ENCODE measurements around the gene PSD2. TPM values are rescaled to one million over a fixed set of nuclear protein-coding genes. Genes with fewer than 3 reads are reported as not detected.

Gene PSD2
- total RNA-seq, 1 experiment from 2014 or later: 0.12 TPM

DNA sequence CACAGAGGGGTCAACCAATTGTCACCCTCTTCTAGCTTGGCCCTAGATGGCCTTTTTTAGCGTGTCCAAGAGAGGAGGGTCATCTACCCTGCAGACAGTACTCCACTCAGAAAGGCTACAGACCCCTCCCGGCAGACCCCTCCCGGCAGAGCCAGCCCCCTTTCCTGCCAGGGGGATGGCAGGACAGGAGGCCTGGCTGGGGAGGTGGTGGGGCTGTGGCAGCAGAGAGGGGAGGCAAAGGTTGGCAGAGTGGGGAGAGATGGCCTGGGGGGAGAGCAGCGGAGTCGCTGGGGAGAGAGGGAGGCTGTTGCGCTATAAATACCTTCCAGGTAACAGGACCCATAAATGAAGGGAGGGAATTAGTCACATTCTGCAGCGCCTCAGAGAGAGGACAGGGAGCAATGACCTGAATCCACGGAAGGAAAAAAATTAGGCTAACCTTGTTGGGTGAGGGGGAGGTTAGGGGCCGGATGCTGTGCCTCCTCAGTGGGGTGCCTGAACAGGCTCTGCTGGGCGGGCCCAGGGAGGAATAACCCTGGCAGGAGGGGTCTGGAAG lies 32.9 kb upstream of the PSD2 start:
- no peak for DNase-seq (ENCODE audit: extremely low read depth, low read depth)

- DNase-seq (ENCODE audit: extremely low read depth, low read depth): no peak
These were observed 32.2 kb upstream of the PSD2 start for GRCh38 chr5:139763280-139763929.

DNA sequence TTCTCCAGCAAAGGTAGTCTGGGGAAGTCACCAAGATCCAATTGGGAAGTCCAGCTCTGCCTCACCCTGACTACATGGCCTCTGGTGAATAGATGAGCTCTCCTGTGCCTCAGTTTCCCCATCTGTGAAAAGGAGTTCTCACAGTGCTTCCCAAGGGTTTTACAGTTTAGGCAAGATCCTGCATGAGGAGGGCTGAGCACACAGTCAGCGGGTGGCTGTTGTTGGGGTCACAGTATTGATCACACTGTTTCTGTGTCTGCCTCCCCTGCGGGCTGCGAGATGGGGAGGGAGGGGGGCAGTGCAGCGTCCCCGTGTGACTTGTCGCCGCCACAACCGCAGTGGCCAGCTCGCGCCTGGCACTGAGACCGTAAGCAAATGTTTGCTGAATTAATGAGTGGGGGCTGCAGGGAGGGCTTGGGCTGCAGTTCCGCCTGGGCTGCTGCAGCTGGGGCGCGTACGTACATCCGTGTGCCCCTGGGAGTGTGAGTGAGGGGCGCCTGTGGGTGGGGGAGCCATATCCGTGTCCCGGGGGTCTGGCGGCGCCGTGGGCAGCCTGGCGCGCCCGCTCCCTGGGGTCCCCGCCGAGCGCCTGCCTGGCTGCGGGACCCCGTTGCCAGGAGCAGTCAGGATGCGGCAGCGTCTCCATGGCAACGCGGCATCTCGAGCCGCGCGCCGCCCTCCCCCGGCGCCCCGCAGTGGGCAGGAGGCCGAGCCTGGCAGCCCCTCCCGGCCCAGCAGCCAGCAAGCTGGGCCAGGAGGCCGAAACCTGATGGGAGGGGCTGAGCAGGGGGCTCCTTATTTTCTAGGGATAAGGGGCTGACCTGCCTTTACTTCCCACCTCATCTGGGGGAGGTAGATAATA lies 31.4 kb upstream of the PSD2 start:
- DNase-seq (ENCODE audit: extremely low read depth, low read depth): no peak

DNA sequence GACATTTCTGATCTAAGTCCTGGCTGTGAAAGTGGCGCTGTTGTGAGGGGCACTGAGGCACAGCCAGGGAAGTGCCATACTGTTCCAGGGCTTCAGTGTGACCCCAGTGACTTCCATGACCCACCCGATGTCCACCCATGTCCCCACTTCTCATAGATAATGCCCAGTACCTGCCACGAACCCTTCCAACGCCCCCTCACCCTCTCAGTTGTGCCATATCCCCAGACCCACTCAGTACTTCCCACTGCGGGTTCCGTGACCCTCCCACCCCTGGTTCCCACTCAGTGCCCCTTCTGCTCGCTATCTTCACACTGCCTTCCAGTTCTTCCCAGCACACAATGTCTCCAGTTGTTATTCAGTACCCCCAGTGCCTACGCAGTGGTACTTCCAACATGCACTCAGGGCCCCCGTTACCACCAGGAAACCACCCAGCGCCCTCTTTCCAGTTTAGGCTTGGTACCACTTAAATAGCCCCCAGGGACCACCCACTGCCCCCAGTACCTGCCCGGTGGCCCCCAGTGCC lies 30.7 kb upstream of the PSD2 start:
- no peak for DNase-seq (ENCODE audit: extremely low read depth, low read depth)

- peak; percentile 69 for DNase-seq (ENCODE audit: extremely low read depth, low read depth)
These were observed 30.0 kb upstream of the PSD2 start for GRCh38 chr5:139765409-139766217.

- DNase-seq (ENCODE audit: extremely low read depth, low read depth): no peak
These were observed 27.6 kb upstream of the PSD2 start for GRCh38 chr5:139767960-139768359.

- no peak for DNase-seq (ENCODE audit: extremely low read depth, low read depth)
These were observed 26.7 kb upstream of the PSD2 start for GRCh38 chr5:139768807-139769465.

DNA sequence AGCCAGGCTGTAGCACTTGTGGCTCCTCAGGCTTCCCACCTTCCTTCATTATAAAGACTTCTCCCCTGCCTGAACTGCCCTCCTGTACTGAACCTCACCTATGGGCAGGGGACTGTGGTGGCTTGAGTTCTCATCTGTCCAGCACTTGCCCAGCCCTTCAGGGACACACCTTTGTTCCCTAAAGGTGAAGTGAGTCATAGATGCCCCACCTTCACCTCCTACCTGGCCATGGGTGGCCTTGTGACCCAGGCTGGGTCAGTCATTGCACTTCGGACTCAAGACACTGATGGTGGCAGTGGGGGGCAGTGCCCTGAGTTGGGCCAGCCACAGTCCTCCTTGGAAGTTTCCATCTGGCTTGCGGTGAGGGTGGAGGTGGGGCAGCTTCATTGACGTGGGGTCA lies 26.1 kb upstream of the PSD2 start:
- no peak for DNase-seq (ENCODE audit: extremely low read depth, low read depth)

- DNase-seq (ENCODE audit: extremely low read depth, low read depth): no peak
These were observed 24.9 kb upstream of the PSD2 start for GRCh38 chr5:139770722-139771121.

GRCh38 chr5:139772089-139772791 lies 23.4 kb upstream of the PSD2 start:
- no peak for DNase-seq (ENCODE audit: extremely low read depth, low read depth)

GRCh38 chr5:139772927-139773690 lies 22.5 kb upstream of the PSD2 start:
- no peak for DNase-seq (ENCODE audit: extremely low read depth, low read depth)

DNA sequence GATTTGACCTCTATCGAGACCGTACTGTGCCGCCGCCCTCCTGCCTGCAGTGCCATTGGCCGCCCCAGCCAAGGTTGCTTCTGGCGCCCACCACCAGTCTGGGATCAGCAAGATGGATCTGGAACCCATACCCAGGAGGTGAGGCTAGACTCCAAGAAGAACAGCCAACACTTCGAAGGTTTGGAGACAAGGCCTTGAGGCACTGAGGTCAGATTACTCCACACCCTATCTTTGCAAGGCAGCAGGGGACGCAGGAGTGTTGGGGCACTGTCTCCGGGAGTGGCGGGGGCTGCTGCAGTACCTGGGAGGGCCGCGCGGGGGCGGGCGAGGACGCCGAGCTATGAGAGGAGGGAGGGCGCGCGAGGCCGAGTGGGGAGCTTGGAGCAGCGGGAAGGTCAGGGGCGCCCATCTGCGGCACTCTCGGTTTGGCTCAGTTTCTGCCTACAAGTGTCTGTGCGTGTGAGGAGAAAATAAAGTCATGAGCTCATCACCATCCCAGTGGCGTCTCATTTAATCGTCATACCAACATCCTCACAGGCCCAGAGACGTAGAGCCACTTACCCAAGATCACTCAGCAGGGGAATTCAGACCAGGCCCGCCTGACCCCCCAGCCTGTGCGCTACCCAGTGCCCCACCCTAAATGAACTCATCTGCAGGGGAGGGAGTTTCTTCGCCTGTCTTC lies 20.5 kb upstream of the PSD2 start:
- peak; percentile 41 for DNase-seq (ENCODE audit: extremely low read depth, low read depth)

- DNase-seq (ENCODE audit: extremely low read depth, low read depth): no peak
These were observed 19.7 kb upstream of the PSD2 start for GRCh38 chr5:139775872-139776271.

- DNase-seq (ENCODE audit: extremely low read depth, low read depth): no peak
These were observed 18.7 kb upstream of the PSD2 start for GRCh38 chr5:139776861-139777260.

- no peak for DNase-seq (ENCODE audit: extremely low read depth, low read depth)
These were observed 12.1 kb upstream of the PSD2 start for GRCh38 chr5:139783436-139783965.

DNA sequence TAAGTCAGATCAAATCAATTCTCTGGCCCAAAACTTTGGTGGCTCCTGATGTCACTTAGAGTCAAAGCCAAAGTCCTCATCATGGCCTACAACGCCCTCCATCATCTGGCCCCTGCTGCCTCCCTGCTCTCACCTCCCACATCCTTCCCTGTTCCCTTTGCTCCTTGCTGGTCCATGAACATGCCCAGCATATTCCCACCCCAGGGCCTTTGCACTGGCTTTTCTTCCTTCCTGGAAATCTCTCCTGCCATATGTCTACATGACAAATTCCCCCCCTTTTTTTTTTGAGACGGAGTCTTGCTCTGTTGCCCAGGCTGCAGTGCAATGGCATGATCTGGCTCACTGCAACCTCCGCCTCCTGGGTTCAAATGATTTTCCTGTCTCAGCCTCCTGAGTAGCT lies 11.1 kb upstream of the PSD2 start:
- DNase-seq (ENCODE audit: extremely low read depth, low read depth): no peak

DNA sequence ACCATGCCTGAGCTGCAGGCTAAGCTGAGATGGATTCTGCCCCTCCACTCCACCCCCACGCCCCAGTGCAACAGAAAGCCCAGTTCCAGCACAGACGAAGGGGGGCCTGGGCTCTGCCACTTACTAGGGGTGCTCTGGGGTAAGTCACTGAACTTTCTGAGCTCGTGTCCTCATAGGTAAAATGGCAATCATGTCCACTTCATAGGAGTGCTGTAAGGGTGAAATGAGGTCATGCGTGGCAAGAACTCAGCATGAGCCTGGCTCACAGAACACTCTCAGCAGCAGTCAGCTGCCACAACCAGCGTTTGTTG lies 8.4 kb upstream of the PSD2 start:
- no peak for DNase-seq (ENCODE audit: extremely low read depth, low read depth)

GRCh38 chr5:139787568-139788293 lies 7.9 kb upstream of the PSD2 start:
- DNase-seq (ENCODE audit: extremely low read depth, low read depth): peak; percentile 80

All from NCI-H460 (cell line).